ENCODE measurements around the gene ELOVL1.

ELOVL1 gene

DNA sequence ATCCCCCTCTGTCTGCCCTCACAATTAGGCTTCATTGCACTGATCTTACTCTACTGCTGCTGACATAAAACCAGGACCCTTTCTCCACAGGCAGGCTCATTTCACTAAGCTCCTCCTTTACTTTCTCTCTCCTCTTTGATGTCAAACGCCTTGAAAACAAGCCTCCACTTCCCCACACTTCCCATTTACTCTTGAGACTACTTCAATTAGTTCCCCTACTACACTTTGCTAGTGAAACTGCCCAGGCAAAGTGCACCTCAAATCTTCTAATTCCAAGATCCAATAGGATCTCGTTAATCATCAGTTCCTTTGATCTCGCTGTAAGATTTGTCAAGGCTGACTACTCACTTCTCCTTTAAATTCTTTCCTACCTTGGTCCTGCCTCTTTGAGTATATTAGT, 14.9 kb downstream of the ELOVL1 start:
- no peak for DNase-seq

DNA sequence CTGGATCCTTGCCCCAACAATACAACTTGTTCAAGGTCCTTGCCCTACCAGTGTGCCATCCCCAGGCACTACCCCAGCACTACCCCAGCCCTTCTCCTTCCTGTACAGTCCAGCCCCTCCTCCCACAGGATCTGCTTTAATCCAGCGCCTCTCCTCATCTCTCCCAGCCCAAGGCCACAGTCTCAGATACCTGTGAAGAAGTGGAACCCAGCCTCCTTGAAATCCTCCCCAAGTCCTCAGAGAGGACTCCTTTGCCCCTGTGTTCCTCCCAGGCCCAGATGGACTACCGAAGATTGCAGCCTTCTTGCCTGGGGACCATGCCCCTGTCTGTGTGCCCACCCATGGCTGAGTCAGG, 15.5 kb downstream of the ELOVL1 start:
- no peak for DNase-seq

DNA sequence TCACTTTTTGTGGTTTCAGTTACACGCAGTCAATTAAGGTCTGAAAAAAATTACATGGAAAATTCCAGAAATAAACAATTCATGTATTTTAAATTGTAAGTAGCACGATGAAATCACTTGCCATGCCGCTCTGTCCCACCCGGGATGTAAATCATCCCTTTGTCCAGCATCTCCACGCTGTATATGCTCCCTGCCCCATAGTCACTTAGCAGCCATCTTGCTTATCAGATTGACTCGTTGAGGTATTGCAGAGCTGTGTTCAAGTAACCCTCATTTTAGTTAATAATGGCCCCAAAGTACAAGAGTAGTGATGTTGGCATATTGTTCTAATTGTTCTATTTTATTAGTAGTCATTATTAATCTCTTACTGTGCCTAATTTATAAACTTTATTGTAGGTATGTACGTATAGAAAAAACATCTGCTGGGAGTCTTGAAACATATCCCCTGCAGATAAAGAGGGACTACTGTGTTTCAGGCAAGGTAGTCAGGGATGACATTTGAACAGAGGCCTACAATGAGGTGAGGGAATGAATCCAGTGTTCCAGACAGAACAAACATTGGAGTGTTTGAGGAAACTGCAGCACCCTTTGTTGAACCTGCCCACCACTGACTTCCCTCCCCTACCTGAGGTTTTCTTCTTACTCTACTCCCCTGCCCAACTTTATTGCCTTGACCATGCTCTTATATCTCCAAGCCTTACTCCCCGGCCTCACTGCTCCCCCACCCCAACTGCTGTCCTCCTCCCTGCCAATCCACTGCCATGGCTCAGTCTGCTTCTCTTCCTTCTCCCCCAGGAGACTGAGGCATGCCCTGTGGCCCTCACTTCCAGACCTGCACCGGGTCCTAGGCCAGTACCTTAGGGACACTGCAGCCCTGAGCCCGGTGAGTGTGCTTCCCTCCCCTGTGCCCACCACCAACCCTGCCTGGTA, 16.1 kb downstream of the ELOVL1 start:
- DNase-seq, result peak; percentile 42

DNA sequence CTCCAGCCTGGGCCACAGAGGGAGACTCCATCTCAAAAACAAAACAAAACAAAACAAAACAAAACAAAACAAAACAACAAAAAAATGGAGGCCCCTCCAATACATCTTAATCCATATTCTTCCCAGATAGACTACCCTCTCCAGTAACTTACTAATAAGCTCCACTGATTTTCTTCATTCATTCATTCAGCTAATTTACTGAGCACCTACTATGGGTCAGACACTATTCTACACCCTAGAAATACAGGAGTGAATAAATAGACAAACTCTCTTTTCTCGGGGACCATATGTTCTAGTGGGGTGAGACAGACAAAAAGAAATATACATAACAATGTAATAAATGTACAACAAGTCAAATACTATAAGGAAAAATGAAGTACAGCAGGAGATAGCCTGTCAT, 16.8 kb downstream of the ELOVL1 start:
- DNase-seq, result no peak

DNA sequence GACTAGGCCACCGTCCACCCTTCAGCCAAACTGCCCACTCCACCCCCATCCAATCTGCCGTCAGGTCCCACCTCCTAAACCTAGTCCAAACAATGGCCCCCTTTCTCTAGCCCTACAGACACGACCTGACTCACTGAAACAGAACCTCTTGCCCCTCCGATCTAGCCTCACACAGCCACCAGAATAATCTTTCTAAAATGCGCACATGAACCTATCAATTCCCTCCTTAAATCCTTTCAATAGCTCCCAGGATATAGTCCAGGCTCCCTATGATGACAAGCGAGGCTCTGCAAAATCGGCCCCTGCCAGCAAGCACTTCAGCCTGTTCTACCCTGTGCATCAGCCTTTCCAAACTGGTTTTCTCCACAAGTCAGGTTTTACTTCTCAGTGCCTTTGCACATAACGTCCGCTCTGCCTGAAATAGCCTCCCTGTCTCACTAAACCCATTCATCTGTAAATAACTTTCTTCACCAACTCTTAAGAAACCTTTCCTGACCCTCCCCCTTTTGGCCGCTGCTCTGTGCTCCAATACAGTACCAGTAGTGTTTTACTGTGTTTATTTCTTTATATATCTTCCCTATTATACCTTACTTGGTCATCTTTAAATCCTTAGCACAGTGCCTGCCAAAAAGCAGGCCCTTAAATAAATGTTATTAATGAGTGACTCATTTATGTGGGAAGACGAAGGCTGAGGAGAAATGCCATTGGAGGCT, 18.1 kb downstream of the ELOVL1 start:
- no peak for DNase-seq

DNA sequence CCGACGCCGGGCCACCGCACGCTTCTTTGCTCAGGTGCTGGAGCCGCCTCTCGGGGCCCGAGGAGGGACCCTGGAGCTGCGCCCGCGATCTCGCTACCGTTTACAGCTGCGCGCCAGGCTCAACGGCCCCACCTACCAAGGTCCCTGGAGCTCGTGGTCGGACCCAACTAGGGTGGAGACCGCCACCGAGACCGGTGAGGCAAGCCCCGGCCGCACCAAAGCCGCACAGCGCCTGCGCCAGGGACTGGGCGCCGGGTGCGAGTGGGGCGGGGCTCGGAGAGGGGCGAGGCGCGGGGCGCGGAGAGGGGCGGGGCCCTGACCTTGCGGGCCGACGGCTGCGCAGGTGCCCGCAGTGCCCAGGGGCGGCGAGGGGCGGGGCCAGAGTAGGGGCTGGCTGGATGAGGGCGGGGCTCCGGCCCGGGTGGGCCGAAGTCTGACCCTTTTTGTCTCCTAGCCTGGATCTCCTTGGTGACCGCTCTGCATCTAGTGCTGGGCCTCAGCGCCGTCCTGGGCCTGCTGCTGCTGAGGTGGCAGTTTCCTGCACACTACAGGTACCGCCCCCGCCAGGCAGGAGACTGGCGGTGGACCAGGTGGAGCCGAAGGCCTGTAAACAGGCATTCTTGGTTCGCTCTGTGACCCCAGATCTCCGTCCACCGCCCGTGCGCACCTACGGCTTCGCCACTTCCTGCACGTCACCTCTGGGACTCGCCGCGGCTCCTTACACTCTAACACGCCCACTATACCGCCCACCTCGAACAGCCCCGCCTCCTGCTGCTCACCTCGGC, 18.8 kb downstream of the ELOVL1 start:
- DNase-seq, result peak; percentile 92

DNA sequence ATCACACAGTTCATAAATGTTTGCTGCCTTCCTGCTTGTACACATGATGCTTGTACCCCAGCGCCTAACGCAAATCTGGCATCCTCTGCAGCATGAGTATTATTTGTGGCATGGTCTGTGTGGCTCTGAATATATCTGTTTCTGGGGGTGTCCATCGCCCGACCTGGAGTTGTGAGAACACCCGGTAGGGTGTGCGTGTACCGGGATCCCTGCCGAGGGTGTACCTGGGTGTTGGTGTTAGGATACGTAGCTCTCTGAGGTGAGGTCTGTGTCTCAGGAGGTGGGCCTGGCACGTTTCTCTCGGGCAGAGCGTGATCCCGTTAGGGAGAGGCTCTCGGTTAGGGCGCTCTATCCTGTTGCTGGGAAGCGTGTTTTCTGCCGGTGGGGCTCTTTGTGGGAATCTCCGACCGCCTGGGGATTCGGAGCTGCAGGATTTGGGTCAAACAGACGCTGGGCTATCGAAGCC, 19.4 kb downstream of the ELOVL1 start:
- DNase-seq, result peak; percentile 68

DNA sequence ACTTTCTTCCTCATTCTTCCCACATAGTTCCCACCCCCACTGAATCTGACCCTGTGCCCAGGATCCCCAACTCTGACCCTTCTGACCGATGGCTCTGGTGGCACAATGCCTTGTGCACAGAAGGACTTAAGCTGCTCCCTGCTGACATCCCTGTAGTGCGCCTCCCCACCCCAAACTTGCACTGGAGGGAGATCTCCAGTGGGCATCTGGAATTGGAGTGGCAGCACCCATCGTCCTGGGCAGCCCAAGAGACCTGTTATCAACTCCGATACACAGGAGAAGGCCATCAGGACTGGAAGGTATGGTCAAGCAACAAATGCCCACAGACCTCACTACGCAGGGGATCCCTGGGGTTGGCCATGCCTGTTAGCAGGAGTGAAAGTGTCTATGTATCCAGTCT, 21.2 kb downstream of the ELOVL1 start:
- DNase-seq, result no peak

DNA sequence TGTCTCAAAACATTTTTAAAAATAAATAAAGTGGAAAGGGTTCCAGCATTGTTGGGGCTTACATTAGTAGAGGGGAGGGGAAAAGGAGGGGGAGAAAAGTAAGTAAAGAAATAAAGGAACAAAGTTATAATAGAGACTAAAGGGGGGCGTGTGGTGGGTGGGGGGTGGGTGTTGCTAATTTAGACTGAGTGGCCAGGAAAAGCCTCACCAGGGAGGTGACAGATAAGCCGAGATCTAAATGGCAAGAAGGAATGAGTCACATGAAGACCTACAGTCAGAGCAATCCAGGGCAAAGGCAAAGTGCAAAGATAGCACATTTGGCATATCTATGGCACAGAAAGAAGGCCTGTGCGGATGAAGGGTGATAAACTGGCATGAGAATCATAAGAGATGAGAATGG, 22.7 kb downstream of the ELOVL1 start:
- no peak for DNase-seq

DNA sequence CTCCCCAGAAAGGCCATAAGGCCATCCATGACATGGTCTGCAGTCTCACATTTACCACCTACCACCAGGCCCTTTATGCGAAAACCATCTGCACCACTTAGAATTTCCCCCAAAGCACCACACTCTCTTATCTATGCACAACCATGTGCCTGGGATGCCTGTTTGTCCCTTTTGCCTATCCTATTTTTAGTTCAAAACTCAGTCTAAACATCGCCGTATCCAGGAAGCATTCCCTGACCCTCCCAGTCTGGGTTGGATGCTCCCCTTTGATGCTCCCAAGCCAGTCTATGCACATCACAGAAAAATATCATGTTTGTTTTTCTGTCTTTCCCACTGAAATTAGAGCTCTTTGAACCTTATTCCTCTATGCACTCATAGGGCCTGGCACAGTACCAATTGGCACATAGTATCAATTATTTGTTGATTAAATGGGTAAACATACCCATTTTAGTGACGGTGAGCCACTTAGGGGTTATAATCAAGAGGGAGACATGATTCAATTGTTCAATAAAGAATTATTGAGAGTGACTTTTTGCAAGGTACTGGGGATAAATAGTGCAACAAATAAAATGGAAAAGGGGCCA, 23.5 kb downstream of the ELOVL1 start:
- peak; percentile 4 for DNase-seq

DNA sequence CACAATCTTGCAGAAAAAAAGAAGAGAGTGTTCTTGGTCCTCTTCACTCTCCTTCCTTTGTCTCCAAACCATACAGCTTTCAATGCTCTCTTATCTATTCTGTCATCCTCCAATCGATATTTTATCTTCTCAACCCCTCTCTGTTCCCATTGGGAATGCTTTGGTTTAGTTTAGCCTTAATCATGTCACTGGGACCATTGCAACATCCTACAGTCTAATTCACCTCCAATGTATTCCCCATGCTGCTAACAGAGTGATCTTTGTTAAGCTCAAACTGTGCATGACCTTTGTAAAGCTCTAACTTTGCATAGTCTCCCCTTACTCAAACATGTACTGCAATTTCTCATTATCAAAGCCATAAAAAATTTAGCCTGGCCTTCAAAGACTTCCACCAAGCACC, 27.3 kb downstream of the ELOVL1 start:
- DNase-seq, result no peak

DNA sequence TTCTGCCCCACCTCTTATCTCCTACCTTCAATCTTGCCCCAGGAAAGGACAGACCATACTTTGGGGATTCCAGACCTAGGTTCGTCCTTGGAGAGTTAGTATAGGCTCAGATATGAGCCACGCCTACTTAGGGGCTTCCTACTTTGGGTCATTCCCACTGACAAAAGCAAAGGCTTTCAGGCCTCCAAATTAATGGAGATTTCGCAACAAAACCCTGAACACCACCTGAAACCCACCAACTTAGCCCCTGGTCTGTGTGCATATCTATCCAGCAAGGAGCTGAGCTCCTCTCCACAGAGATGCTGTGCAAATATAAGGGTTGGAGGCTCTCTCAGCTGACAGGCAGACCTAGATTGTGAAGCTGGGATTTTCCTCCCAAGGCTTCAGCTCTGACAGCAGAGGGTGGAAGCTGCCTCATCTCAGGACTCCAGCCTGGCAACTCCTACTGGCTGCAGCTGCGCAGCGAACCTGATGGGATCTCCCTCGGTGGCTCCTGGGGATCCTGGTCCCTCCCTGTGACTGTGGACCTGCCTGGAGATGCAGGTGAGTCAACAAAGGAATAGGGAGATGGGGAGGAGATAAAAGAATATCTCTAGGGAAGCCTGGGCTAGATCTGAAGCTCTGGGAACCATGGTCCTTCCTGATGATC, 28.1 kb downstream of the ELOVL1 start:
- no peak for DNase-seq

DNA sequence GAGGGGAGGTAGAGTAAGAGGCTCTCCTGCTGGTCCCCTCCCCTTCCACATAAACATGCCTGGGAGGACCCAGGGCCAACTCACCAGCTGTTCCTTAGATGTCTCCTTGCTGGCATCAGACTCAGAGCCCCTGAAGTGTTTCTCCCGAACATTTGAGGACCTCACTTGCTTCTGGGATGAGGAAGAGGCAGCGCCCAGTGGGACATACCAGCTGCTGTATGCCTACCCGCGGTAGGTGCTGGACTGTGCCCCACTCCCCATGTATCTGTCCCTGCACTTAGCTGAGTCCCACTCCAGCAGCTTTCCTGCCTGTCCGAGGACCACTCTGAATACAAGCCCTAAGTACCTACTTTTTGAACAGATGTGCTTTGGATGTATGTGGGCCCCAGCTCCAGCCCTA, 29.8 kb downstream of the ELOVL1 start:
- DNase-seq, result no peak

DNA sequence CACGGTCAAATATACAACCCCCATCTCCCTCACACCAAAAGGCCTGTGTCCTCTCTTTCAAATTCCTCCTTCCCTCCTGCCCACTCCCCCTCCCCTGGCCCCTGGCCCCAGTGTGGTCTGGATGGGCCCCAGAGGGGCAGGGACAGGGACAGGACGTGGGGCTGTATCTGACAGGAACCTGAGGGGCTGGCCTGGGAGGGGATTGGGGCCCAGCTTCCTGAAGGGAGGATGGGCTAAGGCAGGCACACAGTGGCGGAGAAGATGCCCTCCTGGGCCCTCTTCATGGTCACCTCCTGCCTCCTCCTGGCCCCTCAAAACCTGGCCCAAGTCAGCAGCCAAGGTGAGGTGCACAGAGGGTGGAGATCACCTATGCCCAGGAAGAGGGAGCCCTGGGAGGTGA, 30.2 kb downstream of the ELOVL1 start, which contains the start of gene MPL:
Gene MPL, plus strand, starts transcription at position 231 of the 400 bp plus-strand sequence. Its CDS starts 31 bp downstream, at position 262.
- DNase-seq, result no peak

DNA sequence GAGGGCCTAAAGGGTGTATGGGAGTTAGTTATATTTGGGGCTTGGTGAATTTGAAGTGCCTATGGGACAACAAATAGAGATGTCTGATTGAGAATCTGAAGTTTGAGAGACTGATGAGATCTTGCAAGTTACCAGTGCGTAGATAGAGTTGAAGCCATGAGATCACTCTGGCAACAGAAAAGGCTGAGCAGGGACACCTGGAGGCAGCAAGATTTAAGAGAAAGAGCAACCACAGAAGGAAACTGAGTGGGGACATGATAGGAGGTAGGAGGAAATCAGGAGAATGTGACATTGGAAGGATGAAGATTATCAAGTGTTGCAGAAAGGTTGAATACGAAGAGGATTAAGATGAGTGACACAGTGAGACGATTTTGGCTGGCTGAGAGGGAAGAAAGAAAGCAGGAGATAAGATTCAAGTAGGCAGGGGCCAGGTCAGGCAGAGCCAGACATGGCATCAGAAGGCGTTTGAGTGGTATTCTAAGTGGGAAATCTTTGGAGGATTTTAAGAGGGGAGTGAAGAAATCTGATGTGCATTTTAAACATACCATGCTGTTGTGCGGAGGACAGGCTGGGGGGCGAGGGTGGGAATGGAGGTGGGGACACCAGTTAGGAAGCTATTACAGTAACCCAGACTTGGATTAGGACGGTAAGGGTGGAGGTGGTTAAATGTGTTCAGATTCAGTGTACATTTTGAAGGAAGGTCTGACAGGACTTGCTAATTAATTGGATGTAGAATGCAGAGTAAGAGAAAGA, 33.2 kb downstream of the ELOVL1 start:
- DNase-seq, result no peak

DNA sequence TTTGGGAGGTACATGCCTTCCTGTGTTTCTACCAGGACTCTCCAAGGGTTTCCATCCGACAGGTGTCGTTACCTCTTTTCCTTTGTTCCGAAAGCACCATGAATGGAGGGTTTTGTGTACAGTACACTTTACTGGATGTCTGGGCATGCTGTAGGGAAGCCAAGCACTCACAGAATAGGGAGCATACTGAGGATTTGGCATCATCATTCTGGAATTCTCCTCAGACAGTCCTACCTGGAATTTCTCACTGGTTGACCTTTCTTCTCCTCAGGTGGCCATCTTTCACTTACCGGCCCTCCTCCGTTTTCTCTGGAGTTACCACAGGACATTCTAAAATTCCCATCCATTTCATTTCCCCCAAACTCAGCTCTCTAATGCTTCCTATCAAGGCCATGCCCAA, 36.1 kb downstream of the ELOVL1 start:
- no peak for DNase-seq

DNA sequence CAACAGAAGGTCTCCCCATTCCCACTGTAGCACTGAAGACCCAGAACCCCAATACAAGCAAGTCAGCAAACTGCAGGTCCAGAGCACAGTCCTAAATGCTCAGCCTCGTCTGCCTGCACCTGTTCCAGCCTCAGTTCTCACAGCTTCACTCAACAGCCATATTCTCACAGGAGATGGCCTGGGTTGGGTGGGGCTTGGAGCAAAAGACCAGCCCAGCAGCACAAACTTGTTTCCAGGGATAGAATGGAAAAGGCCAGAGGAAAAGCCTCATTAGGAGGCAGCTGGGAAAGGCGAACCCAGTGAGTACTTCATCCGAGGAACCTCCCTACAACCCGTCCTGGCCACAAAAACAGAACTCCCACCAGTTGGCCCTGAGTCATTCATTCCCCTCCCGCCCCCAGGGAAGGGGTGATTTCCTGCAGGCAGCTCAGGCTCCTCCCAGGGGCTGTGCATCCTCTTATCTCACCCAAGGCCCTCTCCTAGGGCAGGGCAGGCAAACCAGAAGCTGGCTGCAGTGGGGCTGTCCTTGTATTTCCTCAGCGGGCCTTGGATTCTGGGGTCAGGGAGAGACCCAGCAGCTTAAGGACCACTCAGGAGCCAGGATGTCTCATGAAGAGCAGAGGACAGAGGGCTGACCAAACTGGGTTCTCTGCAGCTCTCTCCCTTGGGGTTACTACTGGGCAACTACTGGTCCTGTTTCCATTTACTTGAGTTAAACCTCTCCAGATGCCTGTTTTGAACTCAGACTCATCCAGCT, 37.6 kb downstream of the ELOVL1 start:
- no peak for DNase-seq

DNA sequence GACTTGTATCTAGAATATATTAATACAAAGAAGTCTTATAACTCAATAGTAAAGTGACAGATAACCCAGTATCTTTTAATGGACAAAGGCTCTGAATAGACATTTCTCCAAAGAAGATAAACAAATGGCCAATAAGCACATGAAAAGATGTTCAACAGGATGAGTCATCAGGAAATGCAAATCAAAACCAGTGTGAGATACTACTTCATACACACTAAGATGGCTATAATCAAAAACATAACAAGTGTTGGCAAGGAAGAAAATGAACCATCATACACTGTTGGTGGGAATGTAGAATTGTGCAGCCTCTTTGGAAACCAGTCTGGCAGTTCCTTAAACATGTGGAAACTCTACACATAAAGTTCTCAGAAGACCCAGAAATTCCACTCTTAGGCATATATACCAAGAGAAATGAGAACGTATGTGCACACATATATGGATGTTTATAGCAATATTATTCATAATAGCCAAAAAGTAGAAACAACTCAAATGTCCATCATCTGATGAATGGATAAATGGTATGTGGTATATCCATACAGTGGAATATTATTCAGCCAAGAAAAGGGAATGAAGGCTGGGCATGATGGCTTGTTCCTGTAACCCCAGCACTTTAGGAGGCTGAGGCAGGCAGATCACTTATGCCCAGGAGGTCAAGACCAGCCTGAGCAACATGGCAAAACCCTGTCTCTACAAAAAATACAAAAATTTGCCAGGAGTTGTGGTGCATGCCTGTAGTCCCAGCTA, 40.1 kb downstream of the ELOVL1 start:
- DNase-seq, result no peak

DNA sequence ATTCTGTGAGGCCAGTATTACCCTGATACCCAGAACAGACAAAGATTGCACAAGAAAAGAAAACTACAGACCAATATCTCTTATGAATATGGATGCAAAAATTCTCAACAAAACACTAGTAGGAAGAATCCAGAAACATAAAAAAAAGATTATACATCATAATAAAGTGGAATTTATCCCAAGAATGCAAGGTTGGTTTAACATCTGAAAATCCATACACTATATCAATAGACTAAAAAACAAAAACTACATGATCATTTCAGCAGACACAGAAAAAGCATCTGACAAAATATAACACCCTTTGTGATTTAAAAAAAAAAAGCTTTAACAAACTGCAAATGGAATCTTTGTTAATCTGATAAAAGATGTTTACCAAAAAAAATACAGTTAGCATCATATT, 42.4 kb downstream of the ELOVL1 start:
- no peak for DNase-seq

DNA sequence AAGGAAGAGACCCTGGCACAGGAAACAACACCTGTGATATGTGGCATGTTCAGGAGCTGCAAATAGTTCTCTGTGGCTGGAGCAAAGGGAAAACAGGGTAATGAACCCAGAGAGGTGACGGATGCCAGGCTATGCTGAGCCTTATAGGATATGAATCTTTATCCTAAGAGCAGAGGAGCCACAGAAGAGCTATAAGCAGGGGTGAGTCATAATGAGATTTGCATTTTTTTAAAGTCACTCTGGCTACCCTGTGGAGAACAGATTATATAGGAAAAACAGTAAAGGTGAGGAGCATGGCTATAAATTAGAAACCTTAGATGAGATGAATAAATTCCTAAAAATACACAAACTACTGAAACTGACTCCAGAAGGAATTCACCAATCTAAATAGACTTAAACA, 43.0 kb downstream of the ELOVL1 start:
- no peak for DNase-seq

Data from NCI-H69 (cell line).